GM23338 (cell line): ENCODE data around the gene NFATC1. TPM values are rescaled to one million over a fixed set of nuclear protein-coding genes. Genes with fewer than 3 reads are reported as not detected.

Source experiments
- ATAC-seq: fragments of 200-7000 bp; cut with Tn5 transposase; 3 replicates; pipeline ENCODE4 v1.9.1; 2020
- DNase-seq: peaks from one replicate; pipeline ENCODE4 v3.0.0-alpha.2; 2015; ENCODE audit warnings: low spot score
- H2AFZ ChIP-seq: fragments of 200-600 bp; sonication (generic); 2 replicates; pipeline ENCODE4 v1.8.0; 2016; ENCODE audit warnings: antibody characterized with exemption, mild to moderate bottlenecking, moderate library complexity
- H3F3A ChIP-seq: fragments of 200-600 bp; sonication (generic); replicated peaks from 2 replicates; pipeline ENCODE4 v1.8.0; 2017; ENCODE audit warnings: antibody characterized with exemption, mixed run types, low read depth
- H3K27ac ChIP-seq: fragments of 200-600 bp; sonication (generic); 2 replicates; pipeline ENCODE4 v1.6.1; 2016; ENCODE audit warnings: low read depth
- H3K27me3 ChIP-seq: fragments of 200-600 bp; sonication (generic); 2 replicates; pipeline ENCODE4 v1.8.0; 2016; ENCODE audit warnings: mild to moderate bottlenecking, mixed run types, moderate library complexity; ENCODE audit not compliant: insufficient read depth
- H3K36me3 ChIP-seq: fragments of 200-600 bp; sonication (generic); 2 replicates; pipeline ENCODE4 v1.8.0; 2016; ENCODE audit warnings: mild to moderate bottlenecking; ENCODE audit not compliant: insufficient read depth
- H3K4me1 ChIP-seq: fragments of 200-600 bp; sonication (generic); 2 replicates; pipeline ENCODE4 v1.8.0; 2016; ENCODE audit warnings: mild to moderate bottlenecking, moderate library complexity; ENCODE audit not compliant: insufficient read depth
- H3K4me2 ChIP-seq: fragments of 200-600 bp; sonication (generic); 2 replicates; pipeline ENCODE4 v1.7.1; 2017; ENCODE audit warnings: mixed run types
- H3K4me3 ChIP-seq: fragments of 200-600 bp; sonication (generic); 2 replicates; pipeline ENCODE4 v1.6.1; 2016; ENCODE audit warnings: mixed run types
- H3K79me2 ChIP-seq: fragments of 200-600 bp; sonication (generic); replicated peaks from 2 replicates; pipeline ENCODE4 v1.8.0; 2017; ENCODE audit warnings: mild to moderate bottlenecking; ENCODE audit not compliant: insufficient read depth
- H3K9me2 ChIP-seq: fragments of 200-600 bp; sonication (generic); 2 replicates; pipeline ENCODE4 v1.8.0; 2017; ENCODE audit not compliant: insufficient read depth
- H4K20me1 ChIP-seq: fragments of 200-600 bp; sonication (generic); replicated peaks from 2 replicates; pipeline ENCODE4 v1.8.0; 2017; ENCODE audit warnings: mild to moderate bottlenecking; ENCODE audit not compliant: insufficient read depth
- H3K27ac Mint-ChIP-seq: 2 replicates; pipeline ENCODE4 v1.8.0; 2020; ENCODE audit warnings: inconsistent platforms, mild to moderate bottlenecking, moderate library complexity, mixed read lengths
- H3K27me3 Mint-ChIP-seq: 3 replicates; pipeline ENCODE4 v1.8.0; 2022; ENCODE audit warnings: low read depth, mild to moderate bottlenecking, moderate library complexity, mixed read lengths, inconsistent platforms; ENCODE audit not compliant: insufficient read depth, poor library complexity
- H3K36me3 Mint-ChIP-seq: 3 replicates; pipeline ENCODE4 v1.8.0; 2021; ENCODE audit warnings: low read depth, mild to moderate bottlenecking, inconsistent platforms, moderate library complexity, mixed read lengths
- H3K4me1 Mint-ChIP-seq: 3 replicates; pipeline ENCODE4 v1.8.0; 2020; ENCODE audit warnings: mild to moderate bottlenecking, inconsistent platforms, mixed read lengths
- H3K4me3 Mint-ChIP-seq: 3 replicates; pipeline ENCODE4 v1.8.0; 2021; ENCODE audit warnings: moderate library complexity, mild to moderate bottlenecking, inconsistent platforms, mixed read lengths
- H3K9me3 Mint-ChIP-seq: 3 replicates; pipeline ENCODE4 v1.8.0; 2020; ENCODE audit warnings: moderate library complexity, mild to moderate bottlenecking, inconsistent platforms, mixed read lengths
- CREB1 ChIP-seq: fragments of 250-450 bp; sonication (Bioruptor Pico); IDR thresholded peaks from 2 replicates; pipeline ENCODE4 v1.5.0; 2020; ENCODE audit warnings: low read depth, mild to moderate bottlenecking, moderate library complexity
- EZH2 ChIP-seq: fragments of 200-600 bp; sonication (generic); IDR thresholded peaks from one replicate; pipeline ENCODE4 v1.8.0; 2017; ENCODE audit warnings: antibody characterized with exemption, mild to moderate bottlenecking, low read depth; ENCODE audit not compliant: unreplicated experiment
- EZH2phosphoT487 ChIP-seq: fragments of 200-600 bp; sonication (generic); IDR thresholded peaks from one replicate; pipeline ENCODE4 v1.8.1; 2018; ENCODE audit warnings: antibody characterized with exemption; ENCODE audit not compliant: unreplicated experiment
- JUNB ChIP-seq: IDR thresholded peaks from one replicate; pipeline ENCODE4 v1.6.1; 2016; ENCODE audit warnings: antibody characterized with exemption; ENCODE audit not compliant: unreplicated experiment
- NANOG ChIP-seq: IDR thresholded peaks from 2 replicates; pipeline ENCODE4 v1.6.1; 2016; ENCODE audit warnings: antibody characterized with exemption, borderline replicate concordance
- POLR2AphosphoS5 ChIP-seq: IDR thresholded peaks from 2 replicates; pipeline ENCODE4 v1.6.1; 2016; ENCODE audit warnings: antibody characterized with exemption, low read depth
- STAT1 ChIP-seq: IDR thresholded peaks from one replicate; pipeline ENCODE4 v1.6.1; 2016; ENCODE audit warnings: antibody characterized with exemption; ENCODE audit not compliant: unreplicated experiment
- ZNF114 ChIP-seq: fragments of 250-450 bp; sonication (Bioruptor Pico); IDR thresholded peaks from 2 replicates; pipeline ENCODE4 v1.5.0; 2020; ENCODE audit warnings: mild to moderate bottlenecking, moderate library complexity
- ZNF331 ChIP-seq: fragments of 250-450 bp; sonication (Bioruptor Pico); IDR thresholded peaks from 2 replicates; pipeline ENCODE4 v1.5.0; 2020; ENCODE audit warnings: low read depth, mild to moderate bottlenecking, moderate library complexity
- polyA plus RNA-seq: library from polyadenylated mRNA; unstranded; fragments of >200 nt; fragmentation: Nextera tagmentation; extraction: Ambion mirVana; gene quantifications from 2 replicates; pipeline ENCODE4 v1.2.1, GENCODE V29; 2016
- total RNA-seq: library from RNA; depleted of rRNA; stranded (reverse); fragments of >200 nt; shearing (Covaris generic); gene quantifications from 2 replicates; pipeline ENCODE4 v1.2.3, GENCODE V29; 2014
- TF ChIP-seq, protein P1 (sequence below): fragments of 250-450 bp; sonication (Bioruptor Pico); IDR thresholded peaks from 2 replicates; pipeline ENCODE4 v1.5.0; 2020; ENCODE audit warnings: mild to moderate bottlenecking, moderate library complexity
- TF ChIP-seq, protein P2 (sequence below), 2 experiments: fragments of 200-600 bp in 1 of 2; sonication (generic) in 1 of 2; conservative IDR thresholded peaks; 2 replicates each; pipeline versions ENCODE4 v1.5.1 to v1.6.1; 2016 to 2017; ENCODE audit warnings: antibody characterized with exemption in 2 of 2, low read depth in 2 of 2, mild to moderate bottlenecking in 2 of 2, moderate library complexity in 1 of 2
- TF ChIP-seq, protein P3 (sequence below): IDR thresholded peaks from 2 replicates; pipeline ENCODE4 v1.6.1; 2016; ENCODE audit warnings: antibody characterized with exemption
- TF ChIP-seq, protein P4 (sequence below): IDR thresholded peaks from one replicate; pipeline ENCODE4 v1.6.1; 2018; ENCODE audit warnings: antibody characterized with exemption; ENCODE audit not compliant: unreplicated experiment

NFATC1 gene
- total and polyA plus RNA-seq, 2 experiments from 2014 or later: 3.9 to 6.4 TPM

DNA sequence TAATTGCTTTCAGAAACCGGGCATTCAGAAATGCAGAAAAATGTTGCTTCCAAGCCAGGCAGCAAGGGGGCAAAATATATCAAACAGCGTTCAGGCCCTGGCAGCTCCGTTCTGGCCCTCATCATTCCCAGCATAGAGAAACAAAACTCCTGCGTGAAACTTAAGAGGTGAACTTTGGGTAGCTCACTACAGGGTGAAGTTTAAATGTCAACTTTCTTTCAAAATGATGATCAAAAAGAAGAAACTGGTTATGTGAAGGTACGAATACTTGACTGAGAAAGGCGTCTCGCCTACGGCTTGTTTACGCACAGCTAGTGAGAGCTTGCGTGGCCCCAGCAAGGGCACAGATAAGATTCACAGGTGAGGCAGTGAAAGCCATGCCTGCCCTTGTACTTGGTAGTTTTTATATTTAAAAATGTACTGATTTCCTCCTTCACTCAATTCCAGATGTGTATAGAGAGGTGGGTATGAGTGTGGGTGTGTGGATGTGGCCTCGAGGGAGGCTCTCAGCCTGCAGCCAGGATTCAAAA is 127.5 kb downstream of the NFATC1 start:
- Histone ChIP-seq H3K27ac (no peak overlapping the region), H3K9me2 (no peaks in the 10 kb centered on the region), H4K20me1 (no peaks in the 10 kb centered on the region), H3K27me3 (no peaks in the 10 kb centered on the region), H3K4me3 (no peak overlapping the region), H3K36me3 (no peaks in the 10 kb centered on the region), H3K4me2 (no peak overlapping the region), H3F3A (no peaks in the 10 kb centered on the region), H2AFZ (no peak overlapping the region), H3K4me1 (no peaks in the 10 kb centered on the region), H3K79me2 (no peaks in the 10 kb centered on the region)
- Mint-ChIP-seq H3K9me3 (no peaks in the 10 kb centered on the region), H3K4me3 (no peak overlapping the region), H3K27me3 (peaks cover 9% of the 10 kb centered on the region), H3K4me1 (peaks cover 10% of the 10 kb centered on the region), H3K36me3 (no peaks in the 10 kb centered on the region), H3K27ac (no peak overlapping the region)
- ATAC-seq: no peak
- TF ChIP-seq, protein P1, sequence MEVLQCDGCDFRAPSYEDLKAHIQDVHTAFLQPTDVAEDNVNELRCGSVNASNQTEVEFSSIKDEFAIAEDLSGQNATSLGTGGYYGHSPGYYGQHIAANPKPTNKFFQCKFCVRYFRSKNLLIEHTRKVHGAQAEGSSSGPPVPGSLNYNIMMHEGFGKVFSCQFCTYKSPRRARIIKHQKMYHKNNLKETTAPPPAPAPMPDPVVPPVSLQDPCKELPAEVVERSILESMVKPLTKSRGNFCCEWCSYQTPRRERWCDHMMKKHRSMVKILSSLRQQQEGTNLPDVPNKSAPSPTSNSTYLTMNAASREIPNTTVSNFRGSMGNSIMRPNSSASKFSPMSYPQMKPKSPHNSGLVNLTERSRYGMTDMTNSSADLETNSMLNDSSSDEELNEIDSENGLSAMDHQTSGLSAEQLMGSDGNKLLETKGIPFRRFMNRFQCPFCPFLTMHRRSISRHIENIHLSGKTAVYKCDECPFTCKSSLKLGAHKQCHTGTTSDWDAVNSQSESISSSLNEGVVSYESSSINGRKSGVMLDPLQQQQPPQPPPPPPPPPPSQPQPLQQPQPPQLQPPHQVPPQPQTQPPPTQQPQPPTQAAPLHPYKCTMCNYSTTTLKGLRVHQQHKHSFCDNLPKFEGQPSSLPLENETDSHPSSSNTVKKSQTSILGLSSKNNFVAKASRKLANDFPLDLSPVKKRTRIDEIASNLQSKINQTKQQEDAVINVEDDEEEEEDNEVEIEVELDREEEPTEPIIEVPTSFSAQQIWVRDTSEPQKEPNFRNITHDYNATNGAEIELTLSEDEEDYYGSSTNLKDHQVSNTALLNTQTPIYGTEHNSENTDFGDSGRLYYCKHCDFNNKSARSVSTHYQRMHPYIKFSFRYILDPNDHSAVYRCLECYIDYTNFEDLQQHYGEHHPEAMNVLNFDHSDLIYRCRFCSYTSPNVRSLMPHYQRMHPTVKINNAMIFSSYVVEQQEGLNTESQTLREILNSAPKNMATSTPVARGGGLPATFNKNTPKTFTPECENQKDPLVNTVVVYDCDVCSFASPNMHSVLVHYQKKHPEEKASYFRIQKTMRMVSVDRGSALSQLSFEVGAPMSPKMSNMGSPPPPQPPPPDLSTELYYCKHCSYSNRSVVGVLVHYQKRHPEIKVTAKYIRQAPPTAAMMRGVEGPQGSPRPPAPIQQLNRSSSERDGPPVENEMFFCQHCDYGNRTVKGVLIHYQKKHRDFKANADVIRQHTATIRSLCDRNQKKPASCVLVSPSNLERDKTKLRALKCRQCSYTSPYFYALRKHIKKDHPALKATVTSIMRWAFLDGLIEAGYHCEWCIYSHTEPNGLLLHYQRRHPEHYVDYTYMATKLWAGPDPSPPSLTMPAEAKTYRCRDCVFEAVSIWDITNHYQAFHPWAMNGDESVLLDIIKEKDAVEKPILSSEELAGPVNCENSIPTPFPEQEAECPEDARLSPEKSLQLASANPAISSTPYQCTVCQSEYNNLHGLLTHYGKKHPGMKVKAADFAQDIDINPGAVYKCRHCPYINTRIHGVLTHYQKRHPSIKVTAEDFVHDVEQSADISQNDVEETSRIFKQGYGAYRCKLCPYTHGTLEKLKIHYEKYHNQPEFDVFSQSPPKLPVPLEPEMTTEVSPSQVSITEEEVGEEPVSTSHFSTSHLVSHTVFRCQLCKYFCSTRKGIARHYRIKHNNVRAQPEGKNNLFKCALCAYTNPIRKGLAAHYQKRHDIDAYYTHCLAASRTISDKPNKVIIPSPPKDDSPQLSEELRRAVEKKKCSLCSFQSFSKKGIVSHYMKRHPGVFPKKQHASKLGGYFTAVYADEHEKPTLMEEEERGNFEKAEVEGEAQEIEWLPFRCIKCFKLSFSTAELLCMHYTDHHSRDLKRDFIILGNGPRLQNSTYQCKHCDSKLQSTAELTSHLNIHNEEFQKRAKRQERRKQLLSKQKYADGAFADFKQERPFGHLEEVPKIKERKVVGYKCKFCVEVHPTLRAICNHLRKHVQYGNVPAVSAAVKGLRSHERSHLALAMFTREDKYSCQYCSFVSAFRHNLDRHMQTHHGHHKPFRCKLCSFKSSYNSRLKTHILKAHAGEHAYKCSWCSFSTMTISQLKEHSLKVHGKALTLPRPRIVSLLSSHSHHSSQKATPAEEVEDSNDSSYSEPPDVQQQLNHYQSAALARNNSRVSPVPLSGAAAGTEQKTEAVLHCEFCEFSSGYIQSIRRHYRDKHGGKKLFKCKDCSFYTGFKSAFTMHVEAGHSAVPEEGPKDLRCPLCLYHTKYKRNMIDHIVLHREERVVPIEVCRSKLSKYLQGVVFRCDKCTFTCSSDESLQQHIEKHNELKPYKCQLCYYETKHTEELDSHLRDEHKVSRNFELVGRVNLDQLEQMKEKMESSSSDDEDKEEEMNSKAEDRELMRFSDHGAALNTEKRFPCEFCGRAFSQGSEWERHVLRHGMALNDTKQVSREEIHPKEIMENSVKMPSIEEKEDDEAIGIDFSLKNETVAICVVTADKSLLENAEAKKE (CRISPR knock-in tag): no peak
- no peak for TF ChIP-seq ZNF114 (CRISPR knock-in tag)
- no peak for TF ChIP-seq ZNF331
- TF ChIP-seq EZH2: no peak
- TF ChIP-seq JUNB: no peak
- no peak for TF ChIP-seq EZH2phosphoT487
- no peak for TF ChIP-seq NANOG
- no peak for TF ChIP-seq CREB1 (CRISPR knock-in tag)
- TF ChIP-seq POLR2AphosphoS5: no peak
- TF ChIP-seq, protein P2, sequence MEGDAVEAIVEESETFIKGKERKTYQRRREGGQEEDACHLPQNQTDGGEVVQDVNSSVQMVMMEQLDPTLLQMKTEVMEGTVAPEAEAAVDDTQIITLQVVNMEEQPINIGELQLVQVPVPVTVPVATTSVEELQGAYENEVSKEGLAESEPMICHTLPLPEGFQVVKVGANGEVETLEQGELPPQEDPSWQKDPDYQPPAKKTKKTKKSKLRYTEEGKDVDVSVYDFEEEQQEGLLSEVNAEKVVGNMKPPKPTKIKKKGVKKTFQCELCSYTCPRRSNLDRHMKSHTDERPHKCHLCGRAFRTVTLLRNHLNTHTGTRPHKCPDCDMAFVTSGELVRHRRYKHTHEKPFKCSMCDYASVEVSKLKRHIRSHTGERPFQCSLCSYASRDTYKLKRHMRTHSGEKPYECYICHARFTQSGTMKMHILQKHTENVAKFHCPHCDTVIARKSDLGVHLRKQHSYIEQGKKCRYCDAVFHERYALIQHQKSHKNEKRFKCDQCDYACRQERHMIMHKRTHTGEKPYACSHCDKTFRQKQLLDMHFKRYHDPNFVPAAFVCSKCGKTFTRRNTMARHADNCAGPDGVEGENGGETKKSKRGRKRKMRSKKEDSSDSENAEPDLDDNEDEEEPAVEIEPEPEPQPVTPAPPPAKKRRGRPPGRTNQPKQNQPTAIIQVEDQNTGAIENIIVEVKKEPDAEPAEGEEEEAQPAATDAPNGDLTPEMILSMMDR (conservative IDR thresholded peaks at IDR 0.05; ENCODE audit: low read depth in 2 of 2): no peak
- TF ChIP-seq, protein P3, sequence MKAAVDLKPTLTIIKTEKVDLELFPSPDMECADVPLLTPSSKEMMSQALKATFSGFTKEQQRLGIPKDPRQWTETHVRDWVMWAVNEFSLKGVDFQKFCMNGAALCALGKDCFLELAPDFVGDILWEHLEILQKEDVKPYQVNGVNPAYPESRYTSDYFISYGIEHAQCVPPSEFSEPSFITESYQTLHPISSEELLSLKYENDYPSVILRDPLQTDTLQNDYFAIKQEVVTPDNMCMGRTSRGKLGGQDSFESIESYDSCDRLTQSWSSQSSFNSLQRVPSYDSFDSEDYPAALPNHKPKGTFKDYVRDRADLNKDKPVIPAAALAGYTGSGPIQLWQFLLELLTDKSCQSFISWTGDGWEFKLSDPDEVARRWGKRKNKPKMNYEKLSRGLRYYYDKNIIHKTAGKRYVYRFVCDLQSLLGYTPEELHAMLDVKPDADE: no peak
- TF ChIP-seq, protein P4, sequence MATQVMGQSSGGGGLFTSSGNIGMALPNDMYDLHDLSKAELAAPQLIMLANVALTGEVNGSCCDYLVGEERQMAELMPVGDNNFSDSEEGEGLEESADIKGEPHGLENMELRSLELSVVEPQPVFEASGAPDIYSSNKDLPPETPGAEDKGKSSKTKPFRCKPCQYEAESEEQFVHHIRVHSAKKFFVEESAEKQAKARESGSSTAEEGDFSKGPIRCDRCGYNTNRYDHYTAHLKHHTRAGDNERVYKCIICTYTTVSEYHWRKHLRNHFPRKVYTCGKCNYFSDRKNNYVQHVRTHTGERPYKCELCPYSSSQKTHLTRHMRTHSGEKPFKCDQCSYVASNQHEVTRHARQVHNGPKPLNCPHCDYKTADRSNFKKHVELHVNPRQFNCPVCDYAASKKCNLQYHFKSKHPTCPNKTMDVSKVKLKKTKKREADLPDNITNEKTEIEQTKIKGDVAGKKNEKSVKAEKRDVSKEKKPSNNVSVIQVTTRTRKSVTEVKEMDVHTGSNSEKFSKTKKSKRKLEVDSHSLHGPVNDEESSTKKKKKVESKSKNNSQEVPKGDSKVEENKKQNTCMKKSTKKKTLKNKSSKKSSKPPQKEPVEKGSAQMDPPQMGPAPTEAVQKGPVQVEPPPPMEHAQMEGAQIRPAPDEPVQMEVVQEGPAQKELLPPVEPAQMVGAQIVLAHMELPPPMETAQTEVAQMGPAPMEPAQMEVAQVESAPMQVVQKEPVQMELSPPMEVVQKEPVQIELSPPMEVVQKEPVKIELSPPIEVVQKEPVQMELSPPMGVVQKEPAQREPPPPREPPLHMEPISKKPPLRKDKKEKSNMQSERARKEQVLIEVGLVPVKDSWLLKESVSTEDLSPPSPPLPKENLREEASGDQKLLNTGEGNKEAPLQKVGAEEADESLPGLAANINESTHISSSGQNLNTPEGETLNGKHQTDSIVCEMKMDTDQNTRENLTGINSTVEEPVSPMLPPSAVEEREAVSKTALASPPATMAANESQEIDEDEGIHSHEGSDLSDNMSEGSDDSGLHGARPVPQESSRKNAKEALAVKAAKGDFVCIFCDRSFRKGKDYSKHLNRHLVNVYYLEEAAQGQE: no peak
- TF ChIP-seq STAT1: no peak
- no peak for DNase-seq
